ENCODE results near the gene NOS1. TPM values are rescaled to one million over a fixed set of nuclear protein-coding genes. Genes with fewer than 3 reads are reported as not detected.
"Not testable (repeated sequence)": the region's sequence is repeated elsewhere in the genome, so short reads cannot be mapped to it uniquely, and the experiment has no call there.

NOS1 gene
- total RNA-seq = not detected

DNA sequence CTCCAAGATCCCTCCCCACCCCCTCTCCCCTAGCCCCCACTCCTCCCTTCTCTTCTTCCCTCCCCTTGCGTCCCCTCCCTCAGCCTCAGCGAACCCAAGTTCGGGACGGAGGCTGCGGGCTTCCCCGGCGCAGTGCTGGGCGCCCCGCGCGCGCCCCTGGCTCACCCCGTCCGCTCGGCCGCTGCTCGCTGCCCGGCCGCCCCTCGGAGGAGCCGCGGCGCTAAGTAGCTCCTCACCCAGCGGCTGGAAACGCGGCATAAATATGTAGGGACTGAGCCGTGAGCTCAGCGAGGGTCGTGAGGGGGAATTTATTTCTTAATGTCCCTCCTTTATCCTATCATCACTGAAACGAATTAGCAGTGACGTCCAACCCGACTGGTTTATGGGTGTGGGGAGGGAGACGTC is at the start of gene NOS1:
TSS of gene NOS1 (minus strand) at position 280 of the 405 bp plus-strand sequence. CDS start 30,557 bp downstream, outside the sequence.
- Mint-ChIP-seq H3K27ac (no peak within 1 kb of the TSS), H3K4me1 (ENCODE audit: low read depth) (no peaks in the 10 kb centered on the region), H3K4me3 (no peak within 1 kb of the TSS), H3K9me3 (no peaks in the 10 kb centered on the region), H3K27me3 (peaks cover 30% of the 10 kb centered on the region), H3K36me3 (no peaks in the 10 kb centered on the region)
- POLR2A ChIA-PET = no interaction called here
- intact Hi-C loops (cut with micrococcal nuclease) = loop anchor here (10.0 kb wide), 1 partner anchor 127 kb away; no protein-coding TSS in a partner anchor
- CTCF ChIA-PET = no interaction called here
- DNase-seq = no peak

- DNase-seq = no peak
- Mint-ChIP-seq H3K4me1 (ENCODE audit: low read depth) (no peaks in the 10 kb centered on the region), H3K27me3 (no peaks in the 10 kb centered on the region), H3K4me3 (no peak overlapping the region), H3K36me3 (no peaks in the 10 kb centered on the region), H3K27ac (no peak overlapping the region), H3K9me3 (peaks cover 3% of the 10 kb centered on the region)
- ChIA-PET POLR2A (no interaction called here), CTCF (no interaction called here)
- intact Hi-C loops (cut with micrococcal nuclease) = no loop called here
Observed at GRCh38 chr12:117409286-117409685, 47.9 kb upstream of the NOS1 start.

- ChIA-PET CTCF (no interaction called here), POLR2A (no interaction called here)
- H3K4me1 Mint-ChIP-seq (ENCODE audit: low read depth) = no peaks in the 10 kb centered on the region
- intact Hi-C loops (cut with micrococcal nuclease) = no loop called here
- H3K36me3 Mint-ChIP-seq = no peaks in the 10 kb centered on the region
- H3K4me3 Mint-ChIP-seq = no peak overlapping the region
- peaks cover 6% of the 10 kb centered on the region for H3K9me3 Mint-ChIP-seq
- no peaks in the 10 kb centered on the region for H3K27me3 Mint-ChIP-seq
- DNase-seq = no peak
- H3K27ac Mint-ChIP-seq = no peak overlapping the region
Observed at GRCh38 chr12:117408161-117408791, 46.9 kb upstream of the NOS1 start.

DNA sequence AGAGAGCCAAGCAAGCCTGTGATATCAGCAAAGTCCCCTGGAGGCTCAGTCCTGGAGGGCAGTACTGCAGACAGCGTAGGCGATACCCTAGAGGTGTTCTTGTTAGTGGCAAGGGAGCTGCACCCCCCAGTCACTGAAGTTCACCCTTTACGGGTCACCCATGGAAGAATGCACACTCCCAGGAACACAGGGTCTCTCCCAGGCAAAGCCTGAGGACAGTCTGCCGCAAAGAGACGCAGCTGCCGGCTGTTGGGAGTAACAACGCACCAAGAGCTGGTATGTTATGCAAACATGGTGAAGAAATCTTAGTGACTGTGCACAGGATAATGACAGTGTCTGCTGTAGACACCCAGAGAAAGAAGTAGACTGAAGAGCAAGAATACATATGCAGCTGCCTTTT is 43.5 kb upstream of the NOS1 start:
- ChIA-PET POLR2A (no interaction called here), CTCF (no interaction called here)
- no peaks in the 10 kb centered on the region for H3K27me3 Mint-ChIP-seq
- no peak overlapping the region for H3K4me3 Mint-ChIP-seq
- no peak overlapping the region for H3K27ac Mint-ChIP-seq
- no peak for DNase-seq
- peaks cover 11% of the 10 kb centered on the region for H3K9me3 Mint-ChIP-seq
- H3K4me1 Mint-ChIP-seq (ENCODE audit: low read depth) = no peaks in the 10 kb centered on the region
- intact Hi-C loops (cut with micrococcal nuclease) = no loop called here
- no peaks in the 10 kb centered on the region for H3K36me3 Mint-ChIP-seq

- intact Hi-C loops (cut with micrococcal nuclease) = no loop called here
- Mint-ChIP-seq H3K27ac (no peak overlapping the region), H3K27me3 (no peaks in the 10 kb centered on the region), H3K9me3 (peaks cover 11% of the 10 kb centered on the region), H3K4me1 (ENCODE audit: low read depth) (no peaks in the 10 kb centered on the region), H3K4me3 (no peak overlapping the region), H3K36me3 (no peaks in the 10 kb centered on the region)
- DNase-seq = no peak
- CTCF ChIA-PET = no interaction called here
- POLR2A ChIA-PET = no interaction called here
Observed at GRCh38 chr12:117404203-117404853, 42.9 kb upstream of the NOS1 start.

- Mint-ChIP-seq H3K27me3 (no peaks in the 10 kb centered on the region), H3K9me3 (peaks cover 14% of the 10 kb centered on the region), H3K4me1 (ENCODE audit: low read depth) (no peaks in the 10 kb centered on the region), H3K27ac (no peak overlapping the region), H3K36me3 (no peaks in the 10 kb centered on the region), H3K4me3 (no peak overlapping the region)
- intact Hi-C loops (cut with micrococcal nuclease) = no loop called here
- ChIA-PET CTCF (no interaction called here), POLR2A (no interaction called here)
- DNase-seq = no peak
Observed at GRCh38 chr12:117403586-117404139, 42.2 kb upstream of the NOS1 start.

DNA sequence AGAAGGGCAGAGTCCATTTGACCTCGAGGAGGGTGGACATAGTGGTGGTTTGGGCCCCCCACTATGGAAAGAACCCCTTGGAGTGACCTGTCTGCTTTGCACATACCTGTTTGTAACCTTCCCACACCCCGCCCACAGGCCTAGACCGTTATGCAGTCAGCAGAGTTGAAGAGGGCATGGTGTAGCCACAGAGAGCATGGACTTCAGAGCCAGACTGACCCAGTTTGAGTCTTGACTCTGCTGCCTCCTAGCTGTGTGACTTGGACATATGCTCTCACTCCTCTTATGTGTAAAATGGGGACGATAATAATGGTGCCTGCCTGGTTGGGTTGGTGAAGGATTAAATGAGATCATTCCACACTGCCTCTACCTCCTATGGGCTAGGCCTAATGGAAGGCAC is 40.9 kb upstream of the NOS1 start:
- DNase-seq = no peak
- POLR2A ChIA-PET = no interaction called here
- Mint-ChIP-seq H3K27me3 (no peaks in the 10 kb centered on the region), H3K4me1 (ENCODE audit: low read depth) (no peaks in the 10 kb centered on the region), H3K27ac (no peak overlapping the region), H3K4me3 (no peak overlapping the region), H3K36me3 (no peaks in the 10 kb centered on the region), H3K9me3 (peaks cover 14% of the 10 kb centered on the region)
- intact Hi-C loops (cut with micrococcal nuclease) = no loop called here
- CTCF ChIA-PET = no interaction called here

DNA sequence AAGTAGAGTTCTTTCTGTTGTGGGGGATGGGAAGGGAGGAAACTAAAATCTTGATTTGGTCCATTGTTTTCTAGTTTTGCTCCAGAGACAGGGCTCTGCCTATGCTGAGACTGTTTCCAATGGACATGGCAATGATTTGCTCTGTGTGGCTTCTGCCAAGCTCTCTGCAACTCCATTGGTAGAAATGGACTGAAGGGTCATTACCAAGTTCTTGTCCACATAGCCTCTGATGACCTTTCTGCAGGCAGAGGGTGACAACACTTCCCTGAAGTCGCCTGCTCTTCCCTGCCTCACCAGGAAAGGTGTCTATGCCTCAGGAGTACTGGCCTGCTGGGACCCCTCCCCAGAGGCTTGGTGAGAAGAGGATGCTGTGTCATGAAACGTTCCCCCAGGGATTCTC is 39.5 kb upstream of the NOS1 start:
- H3K36me3 Mint-ChIP-seq = no peaks in the 10 kb centered on the region
- no peaks in the 10 kb centered on the region for H3K4me1 Mint-ChIP-seq (ENCODE audit: low read depth)
- ChIA-PET CTCF (no interaction called here), POLR2A (no interaction called here)
- peaks cover 14% of the 10 kb centered on the region for H3K9me3 Mint-ChIP-seq
- intact Hi-C loops (cut with micrococcal nuclease) = no loop called here
- DNase-seq = no peak
- no peak overlapping the region for H3K4me3 Mint-ChIP-seq
- no peaks in the 10 kb centered on the region for H3K27me3 Mint-ChIP-seq
- H3K27ac Mint-ChIP-seq = no peak overlapping the region

DNA sequence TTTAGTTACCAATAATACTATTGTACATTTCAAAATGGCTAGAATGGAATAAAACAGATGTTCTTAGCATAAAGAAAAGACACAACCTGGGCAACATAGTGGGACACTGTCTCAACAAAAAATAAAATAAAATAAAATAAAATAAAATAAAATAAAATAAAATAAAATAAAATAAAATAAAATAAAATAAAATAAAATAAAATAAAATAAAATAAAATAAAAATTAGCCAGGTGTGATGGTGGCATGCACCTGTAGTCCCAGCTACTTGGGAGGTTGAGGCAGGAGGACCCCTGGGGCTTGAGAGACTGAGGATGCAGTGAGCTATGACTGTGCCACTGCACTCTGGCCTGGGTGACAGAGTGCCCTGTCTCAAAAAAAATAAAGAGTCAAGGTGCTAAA is 37.1 kb upstream of the NOS1 start:
- intact Hi-C loops (cut with micrococcal nuclease) = not testable (repeated sequence)

GRCh38 chr12:117395766-117396165 is 34.3 kb upstream of the NOS1 start:
- Mint-ChIP-seq H3K27ac (no peak overlapping the region), H3K9me3 (peaks cover 3% of the 10 kb centered on the region), H3K4me1 (ENCODE audit: low read depth) (no peaks in the 10 kb centered on the region), H3K36me3 (no peaks in the 10 kb centered on the region), H3K27me3 (no peaks in the 10 kb centered on the region), H3K4me3 (no peak overlapping the region)
- intact Hi-C loops (cut with micrococcal nuclease) = no loop called here
- ChIA-PET POLR2A (no interaction called here), CTCF (no interaction called here)
- no peak for DNase-seq

More for the DNA sequence above, 37.1 kb upstream of the NOS1 start:
- H3K27ac Mint-ChIP-seq; POLR2A ChIA-PET; H3K4me3 Mint-ChIP-seq; DNase-seq; H3K36me3 Mint-ChIP-seq; CTCF ChIA-PET; H3K4me1 Mint-ChIP-seq (ENCODE audit: low read depth); H3K27me3 Mint-ChIP-seq: not testable (repeated sequence)
- peaks cover 10% of the 10 kb centered on the region for H3K9me3 Mint-ChIP-seq

DNA sequence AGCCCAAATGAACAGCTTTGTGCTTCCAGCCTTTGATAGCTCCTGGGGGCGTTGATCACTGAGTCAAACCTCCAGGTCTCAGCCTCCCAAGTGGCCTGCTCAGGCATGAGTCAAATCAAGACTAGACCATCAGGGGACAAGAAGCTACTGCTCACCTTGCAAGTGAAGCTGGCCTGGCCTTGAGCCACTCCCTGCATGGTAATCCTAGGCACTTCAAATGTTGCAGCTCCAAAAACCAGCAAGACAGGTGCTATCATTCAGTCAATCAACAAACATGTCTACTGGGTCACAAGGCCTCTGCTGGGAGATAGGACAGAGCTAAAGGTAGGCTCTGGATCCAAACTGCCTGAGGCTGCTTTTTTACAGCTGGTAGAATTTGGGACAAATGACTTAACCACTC is 33.1 kb upstream of the NOS1 start:
- Mint-ChIP-seq H3K36me3 (no peaks in the 10 kb centered on the region), H3K4me3 (no peak overlapping the region), H3K27ac (no peak overlapping the region), H3K27me3 (no peaks in the 10 kb centered on the region), H3K4me1 (ENCODE audit: low read depth) (no peaks in the 10 kb centered on the region), H3K9me3 (peaks cover 3% of the 10 kb centered on the region)
- ChIA-PET CTCF (interaction anchor here (0.9 kb wide), 1 partner anchor 443 kb away, joined by 4 read pairs; no protein-coding TSS in a partner anchor), POLR2A (no interaction called here)
- intact Hi-C loops (cut with micrococcal nuclease) = no loop called here
- no peak for DNase-seq

DNA sequence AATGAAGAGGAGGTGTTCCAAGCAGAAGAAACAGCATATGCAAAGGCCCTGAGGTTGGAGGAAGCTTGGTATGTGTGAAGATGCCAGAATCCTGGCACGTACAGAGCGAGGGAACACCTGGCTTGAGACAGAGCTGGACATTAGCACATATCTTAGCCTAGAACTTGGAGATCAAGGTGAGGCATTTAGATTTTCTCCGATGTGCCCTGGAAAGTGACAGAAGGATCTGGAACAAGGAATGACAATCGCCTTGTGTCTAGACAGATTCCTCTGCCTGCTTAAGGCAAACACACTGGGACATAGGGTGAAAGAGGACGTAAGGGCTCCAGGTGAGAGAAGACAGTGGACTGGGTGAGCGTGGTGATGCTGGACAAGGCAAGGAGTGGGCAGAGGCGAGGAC is 32.2 kb upstream of the NOS1 start:
- POLR2A ChIA-PET = no interaction called here
- H3K4me3 Mint-ChIP-seq = no peak overlapping the region
- no peak overlapping the region for H3K27ac Mint-ChIP-seq
- H3K27me3 Mint-ChIP-seq = no peaks in the 10 kb centered on the region
- no peaks in the 10 kb centered on the region for H3K36me3 Mint-ChIP-seq
- CTCF ChIA-PET = interaction anchor here (0.9 kb wide), 1 partner anchor 443 kb away, joined by 4 read pairs; no protein-coding TSS in a partner anchor
- intact Hi-C loops (cut with micrococcal nuclease) = no loop called here
- H3K9me3 Mint-ChIP-seq = no peaks in the 10 kb centered on the region
- no peaks in the 10 kb centered on the region for H3K4me1 Mint-ChIP-seq (ENCODE audit: low read depth)
- no peak for DNase-seq

- intact Hi-C loops (cut with micrococcal nuclease) = no loop called here
- DNase-seq = no peak
- peaks cover 1% of the 10 kb centered on the region for H3K27me3 Mint-ChIP-seq
- no peak overlapping the region for H3K4me3 Mint-ChIP-seq
- no peak overlapping the region for H3K27ac Mint-ChIP-seq
- ChIA-PET POLR2A (no interaction called here), CTCF (no interaction called here)
- H3K9me3 Mint-ChIP-seq = no peaks in the 10 kb centered on the region
- H3K36me3 Mint-ChIP-seq = no peaks in the 10 kb centered on the region
- H3K4me1 Mint-ChIP-seq (ENCODE audit: low read depth) = no peaks in the 10 kb centered on the region
Observed at GRCh38 chr12:117390866-117391265, 29.4 kb upstream of the NOS1 start.
